Keratinocyte (primary cell): ENCODE results near the gene CFAP300. TPM values are rescaled to one million over a fixed set of nuclear protein-coding genes. Genes with fewer than 3 reads are reported as not detected.

Source experiments
- DNase-seq: peaks from one replicate; pipeline ENCODE4 v3.0.0-alpha.2; 2011; ENCODE audit warnings: low read depth, missing footprints, low spot score
- FAIRE-seq: peaks from 2 replicates; lab custom pipeline; 2011; peaks lifted over from hg19 to GRCh38; lab: Jason Lieb, UNC
- H2AFZ ChIP-seq: 2 replicates; pipeline ENCODE4 v1.6.0; 2012; ENCODE audit warnings: low read length, control low read depth, inconsistent platforms; ENCODE audit not compliant: control insufficient read depth
- H3K27ac ChIP-seq: 2 replicates; pipeline ENCODE4 v1.5.1; 2011; ENCODE audit warnings: low read length; ENCODE audit not compliant: control insufficient read depth, insufficient read depth
- H3K27me3 ChIP-seq: 3 replicates; pipeline ENCODE4 v1.6.0; 2011; ENCODE audit warnings: low read length; ENCODE audit not compliant: control insufficient read depth, insufficient read depth; ENCODE audit errors: extremely low read depth
- H3K36me3 ChIP-seq, 2 experiments: 2 replicates in 1 of 2; 3 replicates in 1 of 2; pipeline ENCODE4 v1.5.1; 2011; ENCODE audit warnings: low read length in 2 of 2, mild to moderate bottlenecking in 1 of 2; ENCODE audit not compliant: control insufficient read depth in 2 of 2, insufficient read depth in 2 of 2; ENCODE audit errors: extremely low read depth in 1 of 2
- H3K4me1 ChIP-seq: 3 replicates; pipeline ENCODE4 v1.5.1; 2011; ENCODE audit warnings: low read length; ENCODE audit not compliant: control insufficient read depth, insufficient read depth; ENCODE audit errors: extremely low read depth
- H3K4me2 ChIP-seq: 3 replicates; pipeline ENCODE4 v1.6.0; 2011; ENCODE audit warnings: low read depth, low read length; ENCODE audit not compliant: control insufficient read depth, insufficient read depth; ENCODE audit errors: extremely low read depth
- H3K4me3 ChIP-seq, 3 experiments: fragments of 200-600 bp in 1 of 3; sonication (generic) in 1 of 3; 2 replicates in 2 of 3; 3 replicates in 1 of 3; pipeline ENCODE4 v1.5.1; 2011 to 2016; ENCODE audit warnings: low read length in 3 of 3, mild to moderate bottlenecking in 3 of 3, control low read depth in 2 of 3, inconsistent platforms in 1 of 3, low read depth in 1 of 3, mixed read lengths in 1 of 3, mixed run types in 1 of 3, moderate library complexity in 1 of 3; ENCODE audit not compliant: control insufficient read depth in 2 of 3, insufficient read depth in 2 of 3; ENCODE audit errors: extremely low read depth in 1 of 3
- H3K79me2 ChIP-seq: 2 replicates; pipeline ENCODE4 v1.6.0; 2012; ENCODE audit warnings: low read length; ENCODE audit not compliant: control insufficient read depth, insufficient read depth
- H3K9ac ChIP-seq: 3 replicates; pipeline ENCODE4 v1.6.0; 2011; ENCODE audit warnings: low read length; ENCODE audit not compliant: control insufficient read depth, insufficient read depth; ENCODE audit errors: extremely low read depth
- H3K9me1 ChIP-seq: 3 replicates; pipeline ENCODE4 v1.6.0; 2011; ENCODE audit warnings: low read length; ENCODE audit not compliant: control insufficient read depth, insufficient read depth; ENCODE audit errors: extremely low read depth
- H3K9me3 ChIP-seq: 2 replicates; pipeline ENCODE4 v1.5.1; 2012; ENCODE audit warnings: low read depth, low read length; ENCODE audit not compliant: control insufficient read depth
- H4K20me1 ChIP-seq: 3 replicates; pipeline ENCODE4 v1.6.0; 2011; ENCODE audit warnings: low read length; ENCODE audit not compliant: control insufficient read depth, insufficient read depth; ENCODE audit errors: extremely low read depth
- CTCF ChIP-seq, 3 experiments: IDR thresholded peaks in 1 of 3; conservative IDR thresholded peaks in 1 of 3; optimal IDR thresholded peaks in 1 of 3; 2 replicates in 2 of 3; 3 replicates in 1 of 3; pipeline versions ENCODE3 to v1.5.1; 2011; ENCODE audit warnings: low read length in 3 of 3, mild to moderate bottlenecking in 3 of 3, moderate library complexity in 2 of 3, control low read depth in 1 of 3, inconsistent platforms in 1 of 3; ENCODE audit not compliant: insufficient read depth in 2 of 3; ENCODE audit errors: extremely low read depth in 1 of 3
- EZH2 ChIP-seq: IDR thresholded peaks from one replicate; pipeline ENCODE4 v1.6.1; 2012; ENCODE audit warnings: inconsistent platforms, mild to moderate bottlenecking, low read length, moderate library complexity
- dilution Hi-C: fragments of 300-500 bp; cut with MboI; formaldehyde crosslinking; loops from one replicate; pipeline ENCODE4 v1.7.0; 2020; ENCODE audit warnings: low sequenced_read_pairs; ENCODE audit not compliant: extremely low pct_ligation_motif_present
- polyA plus RNA-seq, 5 experiments: library from polyadenylated mRNA; depleted of rRNA in 3 of 5; stranded (reverse) in 3 of 5; stranded (forward) in 1 of 5; unstranded in 1 of 5; fragments of >200 nt; gene quantifications; 1 replicate in 1 of 5; 2 replicates in 3 of 5; 3 replicates in 1 of 5; pipeline versions ENCODE4 v1.2.1 to v1.2.3, GENCODE V29; 2011 to 2012; ENCODE audit warnings: missing spikeins in 2 of 5, low read depth in 1 of 5, low replicate concordance in 1 of 5

Gene CFAP300
- polyA plus RNA-seq, 1 donor (not counting 4 experiments of a cell fraction or from before 2014, with no cell fraction given), result 2.6 TPM

GRCh38 chr11:102111011-102111786 lies 64.0 kb downstream of the CFAP300 start:
- dilution Hi-C loops, result no loop called here
- DNase-seq (no peak), FAIRE-seq (no peak)
- peaks cover 0 to 3% of the 10 kb centered on the region in 2 experiments for H3K36me3 ChIP-seq
- H4K20me1 ChIP-seq, result no peaks in the 10 kb centered on the region
- H3K9me1 ChIP-seq, result no peaks in the 10 kb centered on the region
- peak overlapping the region; percentile 67 to 93 (median 67) for H3K4me3 ChIP-seq
- no peaks in the 10 kb centered on the region for H3K9me3 ChIP-seq
- H3K4me2 ChIP-seq, result peak overlapping the region; percentile 90
- H3K9ac ChIP-seq, result peak overlapping the region; percentile 86
- H2AFZ ChIP-seq, result no peak overlapping the region
- peaks cover 45% of the 10 kb centered on the region for H3K79me2 ChIP-seq
- peaks cover 28% of the 10 kb centered on the region for H3K4me1 ChIP-seq
- peak overlapping the region; percentile 92 for H3K27ac ChIP-seq
- peak in 2 of 3 experiments; percentile 9 to 33 for TF ChIP-seq CTCF (optimal IDR thresholded peaks at IDR 0.05 in 1 of 3, IDR thresholded peaks at IDR 0.05 in 1 of 3, conservative IDR thresholded peaks at IDR 0.05 in 1 of 3; ENCODE audit: extremely low read depth in 1 of 3, insufficient read depth in 2 of 3, low read length in 3 of 3)
- no peak for TF ChIP-seq EZH2
- H3K27me3 ChIP-seq, result no peaks in the 10 kb centered on the region

GRCh38 chr11:102111787-102112508 lies 64.7 kb downstream of the CFAP300 start:
- Histone ChIP-seq H2AFZ (no peak overlapping the region), H3K36me3 (peaks cover 0 to 3% of the 10 kb centered on the region in 2 experiments), H3K9me1 (no peaks in the 10 kb centered on the region), H3K79me2 (peaks cover 53% of the 10 kb centered on the region), H3K4me2 (peak overlapping the region; percentile 90), H3K4me1 (peaks cover 35% of the 10 kb centered on the region), H3K9ac (peak overlapping the region; percentile 86), H3K9me3 (no peaks in the 10 kb centered on the region), H3K27me3 (no peaks in the 10 kb centered on the region), H3K4me3 (peak overlapping the region; percentile 67 to 93 (median 67)), H4K20me1 (no peaks in the 10 kb centered on the region), H3K27ac (peak overlapping the region; percentile 92)
- dilution Hi-C loops, result no loop called here
- peak; percentile 65 for DNase-seq
- FAIRE-seq, result peak; percentile 95
- TF ChIP-seq EZH2 (no peak), CTCF (optimal IDR thresholded peaks at IDR 0.05 in 1 of 3, IDR thresholded peaks at IDR 0.05 in 1 of 3, conservative IDR thresholded peaks at IDR 0.05 in 1 of 3; ENCODE audit: extremely low read depth in 1 of 3, insufficient read depth in 2 of 3, low read length in 3 of 3) (no peak)
